G401.6 (cell line): ENCODE measurements around the gene SLC8A2.
"Not testable (repeated sequence)": the region's sequence is repeated elsewhere in the genome, so short reads cannot be mapped to it uniquely, and the experiment has no call there.

ENCODE experiments used
- FAIRE-seq: peaks from 2 replicates; lab custom pipeline; 2012; peaks lifted over from hg19 to GRCh38; lab: Jason Lieb, UNC

The SLC8A2 gene

DNA sequence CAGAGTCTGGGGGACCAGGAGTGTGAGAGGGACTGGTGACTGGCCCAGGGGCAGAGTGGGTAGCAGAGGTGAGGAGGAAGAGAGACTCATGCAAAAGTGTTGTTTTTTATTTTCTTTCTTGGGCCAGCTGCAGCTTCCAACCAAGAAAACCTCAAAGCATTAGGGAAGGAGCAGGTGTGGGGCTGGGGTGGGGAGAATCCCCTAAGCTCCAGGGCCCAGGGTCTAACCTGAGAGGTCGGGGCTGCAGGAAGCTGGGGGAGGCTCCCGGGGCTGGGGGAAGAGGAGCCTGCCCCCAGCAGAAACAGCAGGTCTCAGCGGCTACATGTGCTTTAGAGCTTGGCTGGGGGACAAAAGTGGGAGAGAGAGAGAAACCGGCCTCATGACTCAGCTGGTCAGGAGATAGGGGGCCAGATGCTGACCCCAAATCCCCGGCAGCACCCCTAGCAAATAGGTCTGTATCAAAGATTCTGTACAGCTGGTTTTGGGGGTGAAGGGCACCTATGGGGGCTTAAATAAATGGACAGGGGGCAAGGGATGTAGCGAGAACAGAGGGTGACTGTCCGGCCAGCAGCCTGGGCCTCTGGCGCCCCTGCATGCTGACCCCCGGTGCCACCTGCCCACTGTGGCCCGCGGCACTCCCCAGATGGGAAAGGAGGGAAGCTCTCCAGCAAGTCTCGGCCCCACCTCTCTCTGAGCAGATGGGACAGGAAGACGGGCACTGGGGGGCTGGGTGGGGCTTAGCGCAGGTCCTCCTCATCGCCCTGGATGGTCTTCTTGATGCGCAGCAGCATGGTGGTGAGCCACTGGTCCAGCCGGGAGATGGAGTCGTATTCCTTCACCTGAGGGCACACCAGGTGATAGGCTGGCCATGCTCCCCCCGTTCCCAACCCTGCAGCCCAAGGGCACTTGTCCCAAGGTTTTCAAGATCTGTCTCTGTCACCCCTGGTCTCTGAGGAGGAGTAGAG lies 16.1 kb upstream of the SLC8A2 start:
- FAIRE-seq = no peak

DNA sequence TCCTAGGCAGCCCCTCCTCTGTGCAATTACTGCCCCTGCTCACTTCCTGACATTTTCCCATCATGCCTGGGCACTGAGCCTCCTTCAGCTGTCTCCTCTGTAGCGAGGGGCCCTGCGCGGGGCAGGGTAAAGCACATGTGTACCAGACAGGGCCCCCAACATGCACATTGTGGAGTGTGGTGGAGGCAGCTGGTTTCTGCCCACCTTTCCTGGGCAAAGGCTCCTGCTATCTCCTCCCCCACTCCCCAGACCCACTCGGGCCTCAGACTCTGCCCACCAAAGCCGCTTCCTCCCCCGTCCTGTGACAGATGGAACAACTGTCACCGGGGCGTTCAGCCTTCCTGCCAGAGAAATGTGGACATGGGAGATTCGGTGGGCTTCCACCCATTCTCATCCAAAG lies 15.2 kb upstream of the SLC8A2 start:
- FAIRE-seq = no peak

DNA sequence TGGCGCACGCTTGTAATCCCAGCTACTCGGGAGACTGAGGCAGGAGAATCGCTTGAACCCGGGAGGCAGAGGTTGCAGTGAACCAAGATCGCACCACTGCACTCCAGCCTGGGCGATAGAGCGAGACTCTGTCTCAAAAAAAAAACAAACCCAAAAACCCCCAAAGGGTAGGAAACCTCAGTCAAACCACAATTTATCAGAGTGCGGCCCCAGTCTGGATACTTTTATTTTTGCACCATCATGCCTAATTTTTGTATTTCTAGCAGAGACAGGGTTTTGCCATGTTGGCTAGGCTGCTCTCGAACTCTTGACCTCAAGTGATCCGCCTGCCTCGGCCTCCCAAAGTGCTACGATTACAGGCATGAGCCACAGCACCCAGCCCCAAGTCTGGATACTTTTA lies 14.5 kb upstream of the SLC8A2 start:
- FAIRE-seq = not testable (repeated sequence)

DNA sequence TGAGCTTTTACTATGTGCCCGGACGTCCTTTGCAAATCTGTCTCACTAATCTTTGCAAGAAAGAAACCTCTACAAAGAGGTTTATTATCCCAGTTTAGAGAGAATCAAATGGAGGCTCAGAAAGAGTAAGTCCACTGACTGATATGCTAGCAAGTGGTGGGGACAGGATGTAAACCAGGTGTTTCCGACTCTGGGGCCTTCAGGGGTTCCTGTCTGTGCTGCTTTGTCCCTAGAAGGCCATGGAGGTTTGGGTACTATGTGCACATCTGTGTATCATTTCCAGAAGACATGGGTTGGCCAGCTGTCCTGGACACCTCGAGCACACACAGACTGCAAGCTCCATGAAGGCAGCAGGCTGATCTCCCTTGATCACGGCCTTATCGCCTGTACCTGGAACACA lies 13.5 kb upstream of the SLC8A2 start:
- FAIRE-seq = no peak

DNA sequence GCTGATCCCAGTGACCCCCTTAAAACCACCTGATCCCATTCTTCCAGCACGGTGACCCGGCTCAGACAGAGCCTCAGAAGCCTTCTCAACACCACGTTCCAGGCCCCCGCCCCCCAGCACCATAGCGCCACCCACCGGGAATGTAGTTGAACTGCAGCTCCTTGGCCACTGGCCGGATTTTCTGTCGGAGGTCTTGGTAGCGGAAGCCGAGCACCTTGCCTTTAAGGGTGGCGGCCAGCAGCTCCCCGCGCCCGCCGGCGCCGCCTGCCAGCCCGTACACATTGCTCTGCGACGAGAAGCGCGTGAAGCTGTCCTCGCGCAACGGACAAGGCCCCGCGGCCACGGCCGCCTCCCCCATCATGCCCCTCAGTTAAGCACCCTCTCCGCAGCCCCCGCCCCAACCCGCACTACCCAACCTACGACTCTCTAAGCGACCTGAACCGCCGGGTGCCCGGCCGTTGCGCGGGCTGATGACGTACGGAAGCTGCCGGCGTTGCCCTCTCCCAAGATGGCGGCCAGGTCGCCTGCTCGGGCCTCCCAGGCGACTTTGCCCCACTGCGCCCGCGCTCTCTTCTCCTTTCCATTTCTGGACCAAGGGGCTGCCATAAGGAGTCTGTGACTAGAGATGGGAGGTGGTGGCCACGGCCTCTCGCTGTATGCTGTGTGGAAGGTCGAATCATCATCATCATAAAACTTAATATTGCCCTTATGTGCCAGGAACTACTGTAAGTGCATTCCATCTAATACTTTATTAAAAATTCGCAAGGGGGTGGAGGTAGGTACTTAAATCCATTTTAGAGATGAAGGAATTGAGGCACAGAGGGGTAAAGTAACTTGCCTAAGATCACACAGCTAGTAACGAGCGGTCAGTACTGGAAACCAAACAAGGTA lies 12.4 kb upstream of the SLC8A2 start, which contains the start of gene KPTN:
KPTN (minus strand) TSS at position 420 of the 891 bp plus-strand sequence; CDS start at position 361, 59 bp downstream.
- FAIRE-seq = no peak

DNA sequence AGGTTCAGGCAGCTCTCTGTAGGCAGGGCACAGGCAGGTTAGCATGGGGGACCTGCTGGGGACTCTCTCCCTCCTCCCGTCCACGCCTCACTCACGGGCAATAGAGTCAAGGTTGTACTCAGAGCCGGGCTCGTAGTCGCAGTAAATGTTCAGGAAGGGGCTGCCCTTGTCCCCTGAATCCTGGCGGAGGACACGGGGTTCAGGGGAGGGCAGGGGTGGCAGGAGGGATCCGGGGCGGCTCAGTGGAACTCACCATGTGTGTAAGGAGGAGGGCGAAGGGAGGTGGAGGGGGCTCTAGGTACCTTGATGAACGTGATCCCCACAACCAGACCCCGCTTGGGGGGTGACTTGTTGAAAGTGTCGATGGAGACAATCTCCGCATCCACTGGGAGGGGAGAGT lies 11.5 kb upstream of the SLC8A2 start:
- FAIRE-seq = no peak

DNA sequence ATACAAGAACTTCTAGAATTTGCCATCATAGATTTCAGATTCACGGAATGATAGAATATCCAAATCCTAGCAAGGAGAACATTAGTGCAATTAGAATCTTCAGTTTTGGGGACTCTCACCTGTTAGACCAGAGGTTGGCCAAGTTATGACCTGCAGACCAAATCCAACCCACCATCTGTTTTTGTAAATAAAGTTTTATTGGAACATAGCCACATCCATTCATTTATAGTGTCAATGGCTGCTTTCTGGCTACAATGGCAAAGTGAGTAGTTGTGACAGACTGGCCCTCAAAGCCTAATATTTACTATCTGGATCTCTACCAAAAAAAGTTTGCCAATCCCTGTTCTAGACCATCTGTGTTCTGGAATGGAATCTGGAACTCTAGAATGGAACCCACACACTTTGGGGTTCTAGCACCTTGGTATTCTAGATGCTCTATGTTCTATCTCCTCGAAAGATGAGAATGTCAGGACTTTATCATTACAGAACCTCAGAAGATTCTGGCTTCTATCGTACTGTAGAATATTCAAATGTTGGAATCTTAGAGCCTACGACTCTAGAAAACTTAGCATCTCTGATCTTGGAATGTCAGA lies 9.9 kb upstream of the SLC8A2 start:
- no peak for FAIRE-seq

DNA sequence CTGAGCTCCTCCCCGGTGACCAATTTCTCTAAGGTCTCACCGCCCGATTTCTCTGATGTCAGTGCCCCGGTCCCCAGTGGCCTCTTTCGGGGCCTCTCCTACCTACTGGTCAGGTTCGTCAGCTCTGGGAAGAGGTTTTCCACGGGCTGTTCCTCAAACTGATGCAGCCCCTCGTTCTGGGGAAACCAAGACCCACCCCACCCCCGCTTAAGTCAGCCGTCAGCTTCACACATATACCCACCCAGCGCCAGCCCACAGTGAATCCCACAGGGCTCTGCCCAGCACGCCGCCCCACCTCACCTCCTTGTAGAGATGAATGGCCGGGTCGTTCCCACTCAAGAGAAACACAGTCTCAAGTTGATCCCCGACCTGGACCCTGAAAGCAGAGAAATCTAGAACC lies 9.0 kb upstream of the SLC8A2 start:
- FAIRE-seq = no peak

DNA sequence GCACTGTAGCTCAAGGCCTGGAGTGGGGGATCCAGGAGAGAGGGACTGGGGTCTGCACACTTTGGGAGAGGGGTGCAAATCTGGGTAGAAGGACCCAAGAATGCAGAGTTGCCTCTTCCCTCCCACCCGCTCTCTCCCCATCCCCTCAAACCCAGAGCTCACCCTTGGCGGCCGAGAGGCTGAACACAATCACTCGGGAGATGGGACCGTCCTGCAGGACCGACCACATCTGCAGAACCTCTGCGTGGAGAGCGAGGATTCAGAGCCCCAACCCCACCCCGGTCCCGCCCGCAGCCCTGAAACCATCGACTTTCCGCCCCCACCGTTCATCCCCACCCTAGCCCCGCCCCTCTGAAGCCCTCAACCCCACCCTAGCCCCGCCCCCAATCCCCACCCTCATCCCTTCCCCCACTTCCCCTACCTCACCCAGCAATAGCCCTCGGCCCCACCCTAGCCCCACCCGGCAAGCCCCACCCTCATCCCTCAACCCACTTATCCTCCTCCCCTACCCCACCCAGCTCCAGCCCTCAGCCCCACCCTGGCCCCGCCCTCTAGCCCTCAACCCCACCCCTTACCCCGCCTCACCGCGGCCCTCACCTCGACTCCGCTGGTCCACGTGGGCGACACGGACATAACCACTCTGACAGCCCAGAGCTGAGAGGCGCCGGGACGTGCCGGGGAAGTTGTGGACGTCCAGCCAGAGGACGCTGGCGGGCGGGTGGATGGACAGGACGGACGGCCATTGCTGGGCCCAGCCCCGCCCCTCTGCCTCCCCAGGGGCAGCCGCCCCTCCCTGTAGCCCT lies 8.2 kb upstream of the SLC8A2 start:
- FAIRE-seq = no peak

DNA sequence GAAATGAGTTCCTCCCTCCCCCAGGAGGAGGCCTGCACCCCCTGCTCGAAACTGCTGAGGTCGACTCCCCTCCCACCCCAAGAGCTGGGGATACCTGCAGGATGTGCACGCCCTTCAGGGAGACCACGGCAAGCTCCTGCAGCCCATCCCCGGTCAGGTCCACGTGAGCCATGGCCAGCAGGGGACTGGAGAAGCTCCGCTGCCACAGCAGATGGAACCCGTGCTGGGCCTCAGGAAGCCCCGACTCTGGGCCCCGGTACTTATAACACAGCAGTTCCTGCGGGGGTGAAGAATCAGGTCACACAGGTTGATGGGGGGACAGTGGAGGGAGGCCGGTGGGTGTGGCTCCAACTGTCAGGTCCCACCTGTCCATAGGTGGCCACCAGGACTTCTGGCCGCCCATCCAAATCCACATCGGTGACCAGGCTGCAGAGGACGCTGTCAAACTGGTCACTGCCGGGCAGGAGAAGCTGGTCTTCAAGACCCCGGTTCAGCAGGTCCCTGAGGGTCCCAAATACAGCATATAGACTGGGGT lies 4.8 kb upstream of the SLC8A2 start:
- no peak for FAIRE-seq

DNA sequence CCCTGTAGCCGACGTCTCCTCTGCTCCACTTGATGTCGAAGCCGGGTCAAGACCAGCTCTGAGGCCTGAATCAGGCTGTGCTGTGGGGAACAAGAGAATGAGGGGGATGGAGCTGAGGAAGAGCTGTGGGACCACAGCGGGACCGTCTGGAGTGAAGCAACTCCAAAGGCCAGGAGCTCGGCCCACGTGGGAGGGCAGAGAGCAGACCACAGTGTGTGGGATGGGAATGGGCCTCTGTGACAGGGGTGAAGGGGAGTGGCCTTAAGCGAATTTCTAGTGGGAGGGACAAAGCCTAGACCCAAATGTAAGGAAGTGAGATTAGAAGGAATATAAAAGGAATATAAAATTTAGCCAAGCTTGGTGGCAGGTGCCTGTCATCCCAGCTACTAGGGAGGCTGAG lies 3.8 kb upstream of the SLC8A2 start:
- no peak for FAIRE-seq

DNA sequence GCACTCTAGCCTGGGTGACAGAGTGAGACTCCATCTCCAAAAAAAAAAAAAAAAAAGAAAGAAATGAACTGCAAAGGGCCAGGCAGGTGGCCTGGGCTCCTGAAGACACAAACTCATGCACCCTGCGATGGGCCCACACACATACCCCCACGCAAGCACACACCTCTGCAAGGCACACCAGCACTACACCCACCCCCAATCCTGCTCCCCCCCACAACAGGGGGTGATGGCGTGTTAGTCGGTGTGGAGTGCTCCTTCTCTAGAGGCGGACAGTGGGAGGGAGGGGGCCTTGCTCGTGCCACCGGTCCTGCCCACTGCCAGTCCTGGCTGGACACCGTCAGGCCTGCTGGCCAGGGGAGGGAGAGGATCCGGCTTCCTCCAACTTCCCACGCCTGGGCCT lies 1.6 kb upstream of the SLC8A2 start:
- FAIRE-seq = no peak

DNA sequence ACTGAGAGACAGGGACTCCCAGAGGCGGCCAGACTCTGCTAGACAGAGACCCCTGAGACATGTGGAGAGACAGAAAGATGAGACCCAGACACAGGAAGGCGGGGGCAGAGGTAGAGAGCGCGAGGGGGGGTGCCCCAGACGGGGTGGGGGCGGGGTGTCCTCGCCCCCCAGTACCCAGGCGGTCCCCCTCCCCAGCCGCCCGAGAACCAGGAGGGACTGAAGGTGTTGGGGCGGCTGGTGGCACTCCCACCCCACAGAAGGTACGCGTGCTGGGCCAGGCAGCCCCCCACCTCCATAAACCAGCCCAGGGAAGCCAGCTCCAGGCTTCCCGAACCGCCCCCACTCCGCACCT lies 336 bp downstream of the SLC8A2 start:
- FAIRE-seq = no peak

DNA sequence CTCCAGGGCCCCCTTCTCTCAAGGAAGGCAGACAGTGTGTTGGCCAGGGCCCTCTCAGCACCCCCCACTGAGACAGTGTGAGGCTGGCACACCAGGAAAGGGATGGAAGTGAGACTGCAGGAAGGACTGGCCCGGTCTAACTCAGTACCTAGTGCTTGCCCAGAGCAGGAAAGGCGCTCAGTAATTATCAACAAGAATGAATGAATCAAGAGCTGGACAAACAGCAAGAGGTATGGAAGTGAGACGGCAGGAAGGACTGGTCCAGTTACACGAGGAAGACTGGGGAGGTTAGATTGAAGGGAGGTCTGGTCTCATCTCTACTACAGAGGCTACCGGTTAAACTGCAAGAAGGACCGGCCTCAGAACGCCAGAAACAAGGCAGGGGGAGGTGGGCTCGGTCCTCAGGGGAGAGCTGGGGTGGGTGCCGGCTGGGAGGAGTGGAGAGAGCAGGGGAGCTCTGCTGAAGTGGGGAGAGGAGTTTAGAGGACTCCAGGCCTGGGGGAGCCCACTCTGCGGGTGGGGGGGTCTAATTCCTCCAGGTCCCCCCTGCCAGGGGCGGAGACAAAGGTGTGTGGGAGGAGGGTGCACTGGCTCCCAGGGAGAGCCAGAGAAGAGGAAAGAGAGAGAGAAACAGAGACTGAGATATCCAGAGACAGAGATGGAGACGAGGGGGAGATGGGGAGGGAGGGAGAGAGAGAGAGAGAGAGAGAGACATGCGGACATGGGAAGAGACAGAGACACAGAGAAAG lies 1.1 kb downstream of the SLC8A2 start:
- no peak for FAIRE-seq

DNA sequence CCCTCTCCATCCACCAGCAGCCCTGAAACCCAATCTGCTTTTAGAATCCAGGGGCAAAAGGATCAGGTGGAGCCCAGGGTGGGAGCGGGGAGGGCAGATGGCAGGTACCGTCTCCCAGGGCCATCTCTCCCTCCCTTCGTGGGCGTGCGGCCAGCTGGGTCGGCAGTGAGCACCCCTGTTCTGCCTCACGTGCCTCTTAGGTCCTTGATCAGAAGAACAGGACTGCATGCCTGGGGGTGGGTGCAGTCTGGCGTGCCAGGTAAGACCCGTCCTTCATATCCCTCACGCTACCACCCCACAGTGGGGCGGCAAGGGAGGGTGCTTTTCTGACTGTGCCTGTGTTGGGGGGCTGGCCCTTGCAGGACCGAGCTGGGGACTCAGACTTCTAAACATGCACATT lies 2.0 kb downstream of the SLC8A2 start:
- no peak for FAIRE-seq

DNA sequence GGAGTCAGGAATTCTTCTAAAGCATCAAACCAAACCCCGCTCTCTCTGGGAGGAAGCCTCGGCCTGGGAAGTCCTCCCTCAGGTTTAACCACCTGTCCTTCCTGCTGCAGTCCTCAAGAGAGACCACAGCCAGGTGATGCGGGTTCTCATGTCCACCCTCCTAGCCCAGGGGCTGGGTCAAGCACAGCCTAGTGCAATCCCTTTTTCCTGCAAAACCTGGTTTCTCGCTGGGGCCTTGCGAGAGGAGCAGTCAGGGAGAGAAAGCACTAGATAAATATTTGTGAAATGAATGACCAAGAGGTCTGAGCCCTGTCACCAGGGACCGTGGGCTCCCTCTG lies 2.4 kb downstream of the SLC8A2 start:
- no peak for FAIRE-seq

DNA sequence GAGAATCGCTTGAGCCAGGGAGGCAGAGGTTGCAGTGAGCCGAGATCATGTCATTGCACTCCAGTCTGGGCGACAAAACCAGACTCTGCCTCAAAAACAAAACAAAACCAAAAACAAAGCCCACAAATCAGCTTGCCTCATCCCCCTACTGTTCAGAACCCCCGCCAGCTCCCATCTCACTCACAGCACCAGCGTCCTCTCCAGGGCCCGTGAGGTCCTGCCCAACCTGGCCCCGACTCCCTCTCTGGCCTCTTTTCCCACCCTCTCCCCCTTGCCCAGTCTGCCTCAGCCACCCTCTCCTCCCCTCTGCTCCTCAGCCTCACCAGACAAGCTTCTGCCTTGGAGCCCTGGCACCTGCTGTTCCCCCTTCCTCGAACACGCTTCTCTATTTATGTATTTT lies 3.8 kb downstream of the SLC8A2 start:
- no peak for FAIRE-seq

DNA sequence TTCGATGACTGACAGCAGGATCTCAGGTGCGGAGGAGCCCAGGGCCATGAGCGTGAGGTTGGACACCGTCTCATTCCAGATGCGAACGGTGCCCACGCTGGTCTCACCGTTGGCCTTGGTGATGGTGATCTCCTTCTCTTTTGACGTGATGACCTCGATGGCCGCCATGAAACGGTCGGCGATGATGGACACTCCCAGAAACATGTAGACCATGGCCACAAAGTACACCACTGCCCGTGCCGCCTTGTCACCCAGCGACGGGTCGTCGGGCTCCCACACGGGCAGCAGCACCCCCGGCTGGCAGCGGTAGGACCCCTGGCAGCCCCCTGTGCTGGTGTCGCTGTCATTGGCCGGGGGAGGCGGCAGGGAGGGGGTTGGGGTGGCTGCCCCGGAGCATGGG lies 5.7 kb downstream of the SLC8A2 start:
- no peak for FAIRE-seq

DNA sequence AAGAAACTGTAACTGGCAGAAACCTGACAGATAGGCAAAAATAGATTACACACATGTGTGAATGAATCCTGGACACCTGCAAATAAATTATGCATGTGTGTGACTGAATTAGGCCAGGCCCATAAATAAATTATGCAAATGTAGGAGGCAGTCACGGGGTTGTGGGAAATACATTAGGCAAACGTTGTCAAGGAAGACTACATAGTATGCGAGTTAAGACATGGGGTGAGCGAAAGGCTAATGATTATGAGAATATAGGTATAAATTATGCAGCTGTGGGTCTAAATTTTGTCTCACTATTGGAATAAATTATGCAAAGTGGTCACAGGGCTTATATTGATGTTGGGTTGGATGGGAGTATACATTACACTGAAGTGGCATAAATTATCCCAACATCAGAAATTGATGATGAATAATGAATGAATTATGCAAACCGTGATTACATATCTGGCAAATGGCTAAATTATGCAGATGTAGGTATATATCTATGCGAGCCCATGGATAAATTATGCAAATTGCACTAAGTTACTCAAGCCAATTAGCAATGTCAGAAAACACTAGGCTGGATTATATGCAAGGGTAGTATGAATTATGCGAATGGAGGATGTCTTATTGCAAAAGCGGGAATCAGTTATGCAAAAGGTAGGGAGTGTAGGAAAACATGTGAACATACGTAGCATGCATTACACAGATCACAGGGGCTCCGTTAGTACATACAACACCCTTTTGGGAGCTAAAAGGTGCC lies 6.8 kb downstream of the SLC8A2 start:
- FAIRE-seq = no peak

DNA sequence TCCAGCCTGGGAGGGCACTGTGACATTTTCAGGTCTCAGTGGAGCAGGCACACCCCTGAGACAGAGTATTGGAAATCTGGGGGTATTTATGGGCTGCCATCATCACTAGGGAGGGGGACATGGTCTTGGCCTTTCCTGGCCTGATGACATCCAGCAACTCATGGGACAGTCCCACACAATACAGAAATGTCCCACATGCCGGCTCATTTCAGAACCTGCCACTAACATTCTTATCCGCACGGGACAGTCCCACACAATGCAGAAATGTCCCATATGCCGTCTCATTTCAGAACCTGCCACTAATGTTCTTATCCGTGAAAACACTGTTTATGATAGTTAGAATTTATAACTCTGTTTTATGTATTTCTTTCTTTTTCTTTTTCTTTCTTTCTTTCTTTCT lies 9.8 kb downstream of the SLC8A2 start:
- FAIRE-seq = no peak
